Measurements from ENCODE around the gene PTPRM.

Gene PTPRM

GRCh38 chr18:8277270-8277669 is 710.2 kb downstream of the PTPRM start:
- no peak for DNase-seq (ENCODE audit: low read depth, low spot score)

GRCh38 chr18:8279346-8279745 is 712.2 kb downstream of the PTPRM start:
- DNase-seq (ENCODE audit: low read depth, low spot score): no peak

DNA sequence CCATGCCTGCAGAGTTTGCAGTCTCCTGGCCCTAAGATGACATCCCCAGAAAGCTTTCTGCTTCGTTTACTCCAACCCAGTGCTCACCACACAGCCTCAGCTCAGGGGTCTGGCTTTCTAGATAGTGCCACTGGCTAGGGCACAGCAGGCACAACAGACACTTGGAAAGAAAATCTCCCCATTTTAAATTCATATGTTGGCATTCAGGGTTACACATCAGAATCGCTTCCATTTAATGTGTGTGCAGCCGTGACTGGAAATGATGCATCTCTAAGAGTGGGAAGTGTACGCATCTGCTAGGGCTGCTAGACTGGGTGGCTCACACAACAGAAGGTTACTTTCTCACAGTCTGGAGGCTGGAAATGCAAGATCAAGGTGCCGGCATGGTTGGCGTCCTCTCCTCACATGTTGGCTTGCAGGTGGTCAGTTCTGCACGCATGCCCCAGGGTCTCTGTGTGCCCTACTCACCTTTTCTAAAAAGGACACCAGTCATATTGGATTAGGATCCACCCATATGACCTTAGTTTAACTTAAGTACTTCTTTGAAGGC is 712.7 kb downstream of the PTPRM start:
- no peak for DNase-seq (ENCODE audit: low read depth, low spot score)

GRCh38 chr18:8283891-8284585 is 716.9 kb downstream of the PTPRM start:
- DNase-seq (ENCODE audit: low read depth, low spot score): peak; percentile 69

DNA sequence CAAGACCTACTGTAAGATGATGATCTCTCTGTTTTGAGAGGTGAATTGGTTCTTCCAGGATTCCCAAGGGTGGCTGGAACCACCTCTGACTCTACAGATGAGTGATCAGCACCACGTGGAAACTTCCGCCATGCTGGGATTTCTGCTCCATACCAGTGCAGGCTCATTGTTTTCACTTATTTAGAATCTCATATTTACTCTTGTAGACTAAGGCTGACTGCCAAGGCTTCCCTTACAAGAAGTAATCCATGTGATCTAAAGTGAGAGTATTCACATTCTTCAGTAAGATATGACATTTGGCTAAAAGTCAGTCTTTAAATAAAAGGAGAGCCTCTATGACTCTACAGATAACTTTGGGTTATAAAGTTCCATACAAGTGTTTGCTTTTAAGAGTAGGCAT is 719.2 kb downstream of the PTPRM start:
- no peak for DNase-seq (ENCODE audit: low read depth, low spot score)

DNA sequence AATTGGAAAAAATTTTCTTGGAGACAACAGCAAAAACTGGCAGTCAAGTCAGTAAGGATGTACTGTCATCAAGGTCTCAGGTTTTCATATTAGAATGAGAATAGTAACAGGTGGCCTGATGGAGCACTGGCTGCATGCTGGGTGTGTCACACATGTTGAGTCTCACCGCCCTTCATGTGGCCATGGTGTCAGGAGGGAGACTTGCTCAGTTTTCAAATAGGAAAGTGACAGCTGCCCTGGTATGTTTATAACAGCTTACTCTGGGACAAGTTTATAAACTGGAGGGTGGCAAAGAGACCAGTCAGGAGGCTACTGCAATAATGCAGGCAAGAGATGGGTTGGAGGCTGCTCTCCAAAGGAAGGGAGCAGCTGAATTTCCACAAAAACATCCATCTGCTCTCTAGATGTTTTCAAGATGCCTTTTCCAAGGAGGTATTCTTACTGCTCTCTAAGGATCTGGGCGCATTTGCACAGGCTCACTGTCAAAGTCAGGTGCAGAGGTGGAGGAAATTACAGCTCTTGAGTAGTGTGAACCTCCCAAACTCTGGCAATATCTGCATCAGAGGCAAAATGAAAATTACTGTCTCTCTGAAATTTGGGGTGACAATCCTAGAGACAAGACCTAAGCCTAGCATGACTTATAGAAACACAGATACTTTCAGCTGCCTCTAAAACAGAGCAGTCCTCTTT is 720.2 kb downstream of the PTPRM start:
- DNase-seq (ENCODE audit: low read depth, low spot score): no peak

GRCh38 chr18:8288472-8289195 is 721.5 kb downstream of the PTPRM start:
- DNase-seq (ENCODE audit: low read depth, low spot score): peak; percentile 41

- DNase-seq (ENCODE audit: low read depth, low spot score): no peak
Observed at GRCh38 chr18:8290435-8290834, 723.3 kb downstream of the PTPRM start.

GRCh38 chr18:8290913-8291312 is 723.8 kb downstream of the PTPRM start:
- DNase-seq (ENCODE audit: low read depth, low spot score): no peak

GRCh38 chr18:8293184-8293583 is 726.1 kb downstream of the PTPRM start:
- no peak for DNase-seq (ENCODE audit: low read depth, low spot score)

GRCh38 chr18:8296886-8297616 is 729.9 kb downstream of the PTPRM start:
- no peak for DNase-seq (ENCODE audit: low read depth, low spot score)

- peak; percentile 28 for DNase-seq (ENCODE audit: low read depth, low spot score)
Observed at GRCh38 chr18:8298186-8298585, 731.1 kb downstream of the PTPRM start.

DNA sequence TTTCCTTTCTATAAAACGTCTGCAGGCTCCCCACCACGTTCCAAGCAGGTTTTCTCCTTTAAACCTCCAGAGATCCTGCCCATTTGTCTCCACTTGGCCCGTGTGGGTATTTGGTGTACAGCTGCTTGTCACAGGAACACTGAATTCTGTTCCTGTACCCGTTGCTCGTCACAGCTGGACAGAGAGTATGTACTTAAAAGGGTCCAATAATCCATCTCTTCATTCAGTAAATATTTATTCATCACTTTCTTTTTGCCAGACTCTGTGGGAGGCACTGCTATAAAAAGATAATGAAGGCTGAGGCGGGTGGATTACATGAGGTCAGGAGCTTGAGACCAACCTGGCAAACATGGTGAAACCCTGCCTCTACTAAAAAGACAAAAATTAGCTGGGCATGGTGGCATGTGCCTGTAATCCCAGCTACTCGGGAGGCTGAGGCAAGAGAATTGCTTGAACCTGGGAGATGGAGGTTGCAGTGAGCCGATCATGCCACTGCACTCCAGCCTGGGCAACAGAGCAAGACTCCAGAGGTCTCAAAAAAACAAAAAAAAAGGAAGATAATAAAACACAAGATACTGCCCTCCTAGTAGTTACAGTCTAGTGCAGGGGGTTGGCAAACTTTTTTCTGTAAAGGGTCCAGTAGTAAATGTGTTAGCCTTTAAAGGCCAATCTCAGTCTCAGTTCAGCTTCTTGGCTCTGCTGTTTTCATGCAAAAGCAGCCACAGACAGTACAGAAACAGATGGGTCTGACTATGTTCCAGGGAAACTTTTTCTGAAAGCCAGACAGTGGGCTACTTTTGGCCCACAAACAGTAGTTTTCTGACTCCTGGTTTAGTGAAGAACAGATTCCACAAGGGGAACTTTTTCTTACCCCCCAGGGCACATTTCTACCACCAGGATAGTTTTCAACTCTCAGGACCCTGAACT is 732.2 kb downstream of the PTPRM start:
- no peak for DNase-seq (ENCODE audit: low read depth, low spot score)

DNA sequence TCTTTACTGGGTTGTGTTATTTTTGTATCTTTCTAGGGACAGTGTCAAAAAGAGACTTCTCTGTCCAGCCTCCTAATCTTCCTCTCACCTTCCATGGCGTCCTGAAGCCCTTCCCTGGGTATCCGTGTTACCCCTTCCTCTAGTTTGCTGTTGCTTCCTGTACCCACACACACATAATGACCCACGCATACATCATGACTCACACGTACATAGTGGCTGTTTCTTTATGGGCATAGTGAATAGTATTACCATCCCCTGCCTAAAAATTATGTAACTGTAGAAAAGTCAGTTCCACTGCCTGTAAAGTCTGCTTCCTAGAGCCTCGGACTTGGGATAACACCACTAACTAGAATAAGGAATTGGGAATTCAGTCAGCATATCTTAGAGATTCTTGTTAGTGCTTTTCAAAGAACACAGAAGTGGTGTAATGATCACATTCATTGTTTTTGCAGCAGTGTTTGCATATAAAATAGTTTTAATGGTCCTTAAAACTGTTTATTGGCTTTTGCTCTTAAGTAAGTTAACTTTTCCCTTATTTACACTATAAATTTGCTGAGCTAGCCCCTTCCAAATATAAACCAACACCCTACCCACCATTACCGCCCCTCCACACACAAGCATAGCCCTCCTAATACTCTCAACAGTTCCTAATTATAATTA is 733.8 kb downstream of the PTPRM start:
- no peak for DNase-seq (ENCODE audit: low read depth, low spot score)

DNA sequence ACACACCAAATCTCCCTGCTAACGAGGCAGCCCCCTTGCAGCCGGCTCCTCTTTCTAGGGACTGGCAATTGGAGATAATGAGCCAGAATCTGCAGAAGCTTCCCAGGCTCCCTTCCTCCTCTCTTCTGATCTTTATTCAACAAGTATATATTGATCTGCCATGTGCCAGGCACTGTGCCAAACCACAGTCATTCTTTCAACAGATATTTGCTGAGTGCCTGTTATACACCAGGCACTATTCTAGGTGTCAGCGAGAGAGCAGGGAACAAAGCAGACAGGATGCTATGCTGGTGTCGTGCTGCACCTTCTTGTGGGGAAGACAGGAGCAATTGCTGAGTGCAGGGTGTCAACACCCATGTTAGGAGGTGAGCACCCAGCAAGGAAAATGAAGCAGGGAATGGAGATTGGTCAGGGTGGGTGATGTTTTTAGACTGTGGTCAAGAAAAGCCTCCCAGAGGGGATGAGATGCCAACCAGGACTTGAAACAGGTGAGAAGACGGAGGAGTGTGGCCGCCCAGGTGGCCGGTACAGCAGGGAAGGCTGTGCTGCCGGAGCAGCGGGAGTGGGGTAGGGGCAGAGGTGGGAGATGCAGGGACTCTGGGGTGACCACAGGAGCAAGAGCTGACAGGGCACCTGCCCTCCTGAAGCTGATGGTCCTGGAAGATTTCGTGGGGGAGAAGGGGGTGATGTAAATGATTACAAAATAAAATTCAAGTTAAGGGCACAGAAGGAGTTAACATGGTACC is 734.5 kb downstream of the PTPRM start:
- DNase-seq (ENCODE audit: low read depth, low spot score): peak; percentile 54

DNA sequence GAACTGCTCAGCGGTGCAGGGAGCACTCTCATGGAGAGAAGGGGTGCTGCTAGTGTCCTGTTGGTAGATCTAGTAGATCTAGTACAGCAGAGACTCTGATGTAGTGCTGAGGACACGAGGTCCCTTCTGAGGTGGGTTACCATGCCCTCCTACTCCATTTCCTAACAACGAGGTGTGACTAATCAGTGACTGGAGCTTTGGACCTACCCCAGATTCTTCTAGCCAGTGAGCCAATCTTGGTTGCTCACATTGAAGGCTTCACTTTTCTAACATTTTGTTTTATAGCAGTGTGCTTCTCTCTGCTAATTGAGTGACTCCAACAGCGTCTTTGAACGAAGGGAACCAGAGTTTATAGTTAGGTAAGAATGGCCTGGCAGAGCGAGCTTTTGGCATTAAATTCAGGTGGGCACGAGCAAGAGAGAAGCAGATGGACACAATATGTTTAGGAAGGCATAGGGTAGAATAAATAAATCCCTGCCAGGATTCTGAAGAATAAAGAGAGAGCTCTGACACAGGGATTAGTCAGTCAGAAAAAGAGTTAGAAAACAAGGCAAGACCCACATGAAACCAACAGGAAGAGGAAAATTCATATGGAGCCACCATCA is 736.1 kb downstream of the PTPRM start:
- DNase-seq (ENCODE audit: low read depth, low spot score): no peak

GRCh38 chr18:8307960-8308359 is 740.8 kb downstream of the PTPRM start:
- DNase-seq (ENCODE audit: low read depth, low spot score): no peak

DNA sequence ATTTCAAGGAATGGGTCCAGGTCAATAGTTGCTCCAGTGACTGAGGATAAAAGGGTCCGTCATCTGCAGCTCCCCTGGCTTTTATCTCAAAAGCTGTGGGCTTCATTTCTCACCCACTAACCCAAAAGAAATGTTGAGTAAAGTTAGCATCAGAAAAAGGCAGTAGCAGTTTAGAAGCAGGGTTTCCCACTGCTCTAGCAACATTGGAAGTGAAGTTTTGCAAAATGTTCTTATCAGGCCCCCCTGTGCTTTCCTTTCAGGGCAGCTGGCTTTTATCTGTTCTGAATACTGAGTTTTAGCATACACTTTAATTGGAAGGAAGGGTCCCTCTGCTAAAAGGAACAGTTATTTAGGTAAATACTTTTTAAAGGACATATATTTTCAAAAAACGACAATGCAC is 745.9 kb downstream of the PTPRM start:
- DNase-seq (ENCODE audit: low read depth, low spot score): no peak

GRCh38 chr18:8314124-8314523 is 747.0 kb downstream of the PTPRM start:
- DNase-seq (ENCODE audit: low read depth, low spot score): no peak

All from astrocyte of the hippocampus (primary cell).